ENCODE measurements around the gene ZNF227. TPM values are rescaled to one million over a fixed set of nuclear protein-coding genes. Genes with fewer than 3 reads are reported as not detected.
A peak's percentile ranks its signal among the peaks of the same experiment; 100 is the strongest.

Gene ZNF227
- total RNA-seq, 2 experiments from 2014 or later, result 16.8 to 18.5 TPM

GRCh38 chr19:44176590-44176989 lies 35.7 kb upstream of the ZNF227 start:
- no TSS peak for BruUV-seq (replicated peaks)
- peaks cover 60% of the 10 kb centered on the region for H3K36me3 ChIP-seq (ENCODE audit: insufficient read depth, low read length)
- H2AFZ ChIP-seq (ENCODE audit: low read length), result no peak overlapping the region
- DNase-seq (ENCODE audit: low spot score), result no peak
- POLR2A ChIA-PET, result no interaction called here
- no peaks in the 10 kb centered on the region for H3K9me3 ChIP-seq (ENCODE audit: low read length)
- intact Hi-C loops (cut with micrococcal nuclease; ENCODE audit: unreplicated experiment), result no loop called here
- no peak overlapping the region for H3K27ac ChIP-seq (ENCODE audit: low read depth, low read length, poor library complexity, severe bottlenecking)
- no peaks in the 10 kb centered on the region for H3K79me2 ChIP-seq (ENCODE audit: insufficient read depth, low read depth, low read length)
- no peaks in the 10 kb centered on the region for H3K4me1 ChIP-seq (ENCODE audit: insufficient read depth, low read length, poor library complexity, severe bottlenecking)
- H4K20me1 ChIP-seq (ENCODE audit: insufficient read depth, low read length), result no peaks in the 10 kb centered on the region
- no peaks in the 10 kb centered on the region for H3K9me2 ChIP-seq (ENCODE audit: insufficient read depth, low read length)
- CTCF ChIA-PET (ENCODE audit: unreplicated experiment), result no interaction called here
- H3K4me3 ChIP-seq (ENCODE audit: low read depth, low read length, poor library complexity, severe bottlenecking), result no peak overlapping the region
- TF ChIP-seq CTCF (conservative IDR thresholded peaks at IDR 0.05; ENCODE audit: low read length), result no peak
- TF ChIP-seq EZH2phosphoT487 (IDR thresholded peaks at IDR 0.05; ENCODE audit: borderline replicate concordance, low read depth, low read length), result no peak
- no peak overlapping the region for H3K4me2 ChIP-seq (ENCODE audit: low read length)

GRCh38 chr19:44180968-44181367 lies 31.4 kb upstream of the ZNF227 start:
- ChIA-PET CTCF (ENCODE audit: unreplicated experiment) (no interaction called here), POLR2A (no interaction called here)
- no peaks in the 10 kb centered on the region for H3K9me3 ChIP-seq (ENCODE audit: low read length)
- intact Hi-C loops (cut with micrococcal nuclease; ENCODE audit: unreplicated experiment), result no loop called here
- peaks cover 16% of the 10 kb centered on the region for H3K36me3 ChIP-seq (ENCODE audit: insufficient read depth, low read length)
- no peak overlapping the region for H3K27ac ChIP-seq (ENCODE audit: low read depth, low read length, poor library complexity, severe bottlenecking)
- no peaks in the 10 kb centered on the region for H4K20me1 ChIP-seq (ENCODE audit: insufficient read depth, low read length)
- no peaks in the 10 kb centered on the region for H3K79me2 ChIP-seq (ENCODE audit: insufficient read depth, low read depth, low read length)
- no TSS peak for BruUV-seq (replicated peaks)
- H2AFZ ChIP-seq (ENCODE audit: low read length), result no peak overlapping the region
- no peak overlapping the region for H3K4me2 ChIP-seq (ENCODE audit: low read length)
- TF ChIP-seq EZH2phosphoT487 (IDR thresholded peaks at IDR 0.05; ENCODE audit: borderline replicate concordance, low read depth, low read length), result no peak
- TF ChIP-seq CTCF (conservative IDR thresholded peaks at IDR 0.05; ENCODE audit: low read length), result no peak
- DNase-seq (ENCODE audit: low spot score), result no peak
- no peaks in the 10 kb centered on the region for H3K4me1 ChIP-seq (ENCODE audit: insufficient read depth, low read length, poor library complexity, severe bottlenecking)
- no peak overlapping the region for H3K4me3 ChIP-seq (ENCODE audit: low read depth, low read length, poor library complexity, severe bottlenecking)
- H3K9me2 ChIP-seq (ENCODE audit: insufficient read depth, low read length), result no peaks in the 10 kb centered on the region

DNA sequence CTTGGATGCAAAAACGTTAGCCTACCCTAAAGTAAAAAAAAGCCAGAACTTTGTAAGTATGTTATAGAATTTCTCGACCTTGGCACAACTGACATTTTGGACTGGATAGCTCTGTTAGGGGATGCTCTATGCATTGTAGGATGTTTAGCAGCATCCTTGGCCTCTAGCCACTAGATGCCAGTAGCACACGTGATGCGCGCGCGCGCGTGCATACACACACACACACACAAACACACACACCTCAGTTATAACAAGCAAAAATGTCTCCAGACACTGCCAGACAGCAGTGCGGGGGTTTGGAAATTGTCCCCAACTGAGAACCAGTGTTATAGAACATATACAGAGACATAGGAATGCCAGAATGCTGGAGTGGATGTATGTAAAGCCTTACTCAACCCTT lies 30.2 kb upstream of the ZNF227 start:
- TF ChIP-seq CTCF (conservative IDR thresholded peaks at IDR 0.05; ENCODE audit: low read length) (no peak), EZH2phosphoT487 (IDR thresholded peaks at IDR 0.05; ENCODE audit: borderline replicate concordance, low read depth, low read length) (no peak)
- Histone ChIP-seq H3K9me2 (ENCODE audit: insufficient read depth, low read length) (no peaks in the 10 kb centered on the region), H3K4me2 (ENCODE audit: low read length) (no peak overlapping the region), H3K27ac (ENCODE audit: low read depth, low read length, poor library complexity, severe bottlenecking) (no peak overlapping the region), H3K4me3 (ENCODE audit: low read depth, low read length, poor library complexity, severe bottlenecking) (no peak overlapping the region), H3K79me2 (ENCODE audit: insufficient read depth, low read depth, low read length) (no peaks in the 10 kb centered on the region), H3K4me1 (ENCODE audit: insufficient read depth, low read length, poor library complexity, severe bottlenecking) (no peaks in the 10 kb centered on the region), H3K36me3 (ENCODE audit: insufficient read depth, low read length) (peaks cover 5% of the 10 kb centered on the region), H4K20me1 (ENCODE audit: insufficient read depth, low read length) (no peaks in the 10 kb centered on the region), H2AFZ (ENCODE audit: low read length) (no peak overlapping the region), H3K9me3 (ENCODE audit: low read length) (no peaks in the 10 kb centered on the region)
- no TSS peak for BruUV-seq (replicated peaks)
- POLR2A ChIA-PET, result no interaction called here
- intact Hi-C loops (cut with micrococcal nuclease; ENCODE audit: unreplicated experiment), result no loop called here
- CTCF ChIA-PET (ENCODE audit: unreplicated experiment), result no interaction called here
- DNase-seq (ENCODE audit: low spot score), result peak; percentile 10
